H1 (cell line): Measurements from ENCODE around the gene ANGPTL5. TPM values are rescaled to one million over a fixed set of nuclear protein-coding genes. Genes with fewer than 3 reads are reported as not detected.
A peak's percentile ranks its signal among the peaks of the same experiment; 100 is the strongest.

Source experiments
- CTCF ChIA-PET: fragments of 300-600 bp; sonication (Branson Sonifier 250); formaldehyde crosslinking; loops from one replicate; lab custom pipeline; 2021; ENCODE audit not compliant: partially characterized antibody; lab: Charles Lee
- POLR2A ChIA-PET: fragments of 300-600 bp; sonication (Branson Sonifier 250); formaldehyde crosslinking; loops from one replicate; lab custom pipeline; 2021; ENCODE audit warnings: inconsistent platforms; ENCODE audit not compliant: partially characterized antibody; lab: Charles Lee
- DNase-seq, 2 experiments: peaks; one replicate each; pipeline versions ENCODE4 v3.0.0 to v3.0.0-alpha.2; 2010 to 2022; ENCODE audit warnings: low spot score in 2 of 2, low read depth in 1 of 2, mixed read lengths in 1 of 2
- FAIRE-seq: peaks from 2 replicates; lab custom pipeline; 2011; peaks lifted over from hg19 to GRCh38; lab: Jason Lieb, UNC
- H2AFZ ChIP-seq: 2 replicates; pipeline ENCODE4 v1.8.1; 2012; ENCODE audit warnings: low read length, inconsistent platforms
- H2AK5ac ChIP-seq: 2 replicates; pipeline ENCODE4 v1.6.1; 2013; ENCODE audit warnings: low read depth, low read length
- H2BK120ac ChIP-seq: replicated peaks from 2 replicates; pipeline ENCODE3; 2013; ENCODE audit warnings: low read depth, low read length, inconsistent platforms
- H2BK12ac ChIP-seq: 2 replicates; pipeline ENCODE4 v1.6.1; 2013; ENCODE audit warnings: low read depth, low read length
- H2BK15ac ChIP-seq: 2 replicates; pipeline ENCODE4 v1.6.1; 2013; ENCODE audit warnings: low read length
- H2BK20ac ChIP-seq: 2 replicates; pipeline ENCODE4 v1.6.1; 2013; ENCODE audit warnings: low read length
- H2BK5ac ChIP-seq: 2 replicates; pipeline ENCODE4 v1.6.1; 2013; ENCODE audit warnings: low read depth, low read length
- H3K14ac ChIP-seq: 2 replicates; pipeline ENCODE4 v1.6.1; 2013; ENCODE audit warnings: inconsistent platforms; ENCODE audit not compliant: insufficient read length
- H3K18ac ChIP-seq: 2 replicates; pipeline ENCODE4 v1.6.1; 2013; ENCODE audit warnings: low read length; ENCODE audit errors: extremely low read depth
- H3K23ac ChIP-seq: 2 replicates; pipeline ENCODE4 v1.6.1; 2013; ENCODE audit warnings: inconsistent platforms; ENCODE audit not compliant: insufficient read length
- H3K23me2 ChIP-seq: 2 replicates; pipeline ENCODE4 v1.6.1; 2013; ENCODE audit warnings: low read depth, low read length
- H3K27ac ChIP-seq: 2 replicates; pipeline ENCODE4 v1.6.1; 2011; ENCODE audit warnings: low read depth, low read length, inconsistent platforms
- H3K27me3 ChIP-seq, 4 experiments: replicated peaks in 1 of 4; 1 replicate in 1 of 4; 2 replicates in 3 of 4; pipeline versions ENCODE4 v1.6.1 to v1.8.1; 2011 to 2013; ENCODE audit warnings: low read length in 3 of 4, mild to moderate bottlenecking in 3 of 4, inconsistent platforms in 2 of 4, mixed read lengths in 2 of 4, moderate library complexity in 1 of 4; ENCODE audit not compliant: control insufficient read depth in 3 of 4, insufficient read depth in 3 of 4; ENCODE audit errors: extremely low read depth in 1 of 4
- H3K36me3 ChIP-seq, 4 experiments: 2 replicates each; pipeline versions ENCODE4 v1.6.1 to v1.8.1; 2011 to 2013; ENCODE audit warnings: mild to moderate bottlenecking in 4 of 4, low read length in 3 of 4, moderate library complexity in 2 of 4, control low read depth in 1 of 4, inconsistent platforms in 1 of 4; ENCODE audit not compliant: insufficient read depth in 4 of 4, control insufficient read depth in 2 of 4
- H3K4ac ChIP-seq: replicated peaks from 2 replicates; pipeline ENCODE3; 2013; ENCODE audit warnings: low read length, low read depth, mixed read lengths, inconsistent platforms; ENCODE audit not compliant: insufficient read length
- H3K4me1 ChIP-seq, 4 experiments: replicated peaks in 1 of 4; 1 replicate in 1 of 4; 2 replicates in 3 of 4; pipeline versions ENCODE4 v1.6.1 to v1.8.1; 2011 to 2013; ENCODE audit warnings: low read length in 3 of 4, inconsistent platforms in 2 of 4, mixed read lengths in 1 of 4; ENCODE audit not compliant: insufficient read depth in 4 of 4, control insufficient read depth in 3 of 4
- H3K4me2 ChIP-seq, 2 experiments: 2 replicates each; pipeline versions ENCODE4 v1.6.1 to v1.8.1; 2011 to 2013; ENCODE audit warnings: low read depth in 2 of 2, low read length in 2 of 2, control low read depth in 1 of 2, inconsistent platforms in 1 of 2, mild to moderate bottlenecking in 1 of 2; ENCODE audit not compliant: insufficient read depth in 1 of 2
- H3K4me3 ChIP-seq, 4 experiments: fragments of 200-600, 300-600 bp in 1 of 4; sonication (generic), shearing (Covaris generic), sonication (Bioruptor Twin) in 1 of 4; 2 replicates each; pipeline versions ENCODE4 v1.5.1 to v1.8.1; 2011 to 2016; ENCODE audit warnings: low read length in 4 of 4, low read depth in 3 of 4, control low read depth in 2 of 4, inconsistent platforms in 2 of 4, mild to moderate bottlenecking in 2 of 4, mixed read lengths in 1 of 4, moderate library complexity in 1 of 4; ENCODE audit not compliant: insufficient read depth in 2 of 4; ENCODE audit errors: extremely low read depth in 1 of 4
- H3K56ac ChIP-seq: replicated peaks from 2 replicates; pipeline ENCODE3; 2013; ENCODE audit warnings: low read depth, mild to moderate bottlenecking, mixed read lengths, low read length, inconsistent platforms; ENCODE audit not compliant: insufficient read length
- H3K79me1 ChIP-seq: 2 replicates; pipeline ENCODE4 v1.6.1; 2013; ENCODE audit warnings: low read depth, low read length, control low read depth
- H3K79me2 ChIP-seq, 2 experiments: 2 replicates each; pipeline versions ENCODE4 v1.6.1 to v1.8.1; 2012 to 2013; ENCODE audit warnings: low read length in 2 of 2, mild to moderate bottlenecking in 2 of 2, inconsistent platforms in 1 of 2; ENCODE audit not compliant: insufficient read depth in 2 of 2, control insufficient read depth in 1 of 2
- H3K9ac ChIP-seq, 4 experiments: replicated peaks in 1 of 4; 1 replicate in 1 of 4; 2 replicates in 3 of 4; pipeline versions ENCODE4 v1.6.1 to v1.8.1; 2011 to 2013; ENCODE audit warnings: low read depth in 3 of 4, low read length in 3 of 4, control low read depth in 2 of 4, mild to moderate bottlenecking in 2 of 4, moderate library complexity in 2 of 4, inconsistent platforms in 1 of 4; ENCODE audit errors: extremely low read depth in 1 of 4
- H3K9me3 ChIP-seq, 2 experiments: 2 replicates each; pipeline versions ENCODE4 v1.6.1 to v1.8.1; 2012 to 2013; ENCODE audit warnings: mild to moderate bottlenecking in 2 of 2, moderate library complexity in 2 of 2, control low read depth in 1 of 2, inconsistent platforms in 1 of 2, low read depth in 1 of 2, low read length in 1 of 2, mixed read lengths in 1 of 2; ENCODE audit not compliant: insufficient read depth in 2 of 2
- H4K20me1 ChIP-seq, 2 experiments: replicated peaks in 1 of 2; 2 replicates each; pipeline versions ENCODE3 to v1.8.1; 2011 to 2013; ENCODE audit warnings: inconsistent platforms in 2 of 2, low read length in 2 of 2, mild to moderate bottlenecking in 1 of 2; ENCODE audit not compliant: insufficient read depth in 2 of 2, control insufficient read depth in 1 of 2
- H4K5ac ChIP-seq: 2 replicates; pipeline ENCODE4 v1.6.1; 2013; ENCODE audit warnings: low read length, low read depth, mixed read lengths, inconsistent platforms; ENCODE audit not compliant: insufficient read length
- H4K8ac ChIP-seq: 2 replicates; pipeline ENCODE4 v1.8.0; 2013; ENCODE audit warnings: mild to moderate bottlenecking, moderate library complexity, low read length, inconsistent platforms; ENCODE audit not compliant: insufficient read depth; ENCODE audit errors: extremely low read depth
- H4K91ac ChIP-seq: replicated peaks from 2 replicates; pipeline ENCODE3; 2013; ENCODE audit warnings: low read length, mixed read lengths, inconsistent platforms; ENCODE audit not compliant: insufficient read length
- CBX5 ChIP-seq: fragments of 300-800, 300-1000 bp; sonication (generic); IDR thresholded peaks from 2 replicates; pipeline ENCODE4 v1.7.1; 2016; ENCODE audit warnings: antibody characterized with exemption, low read length, low read depth
- CEBPB ChIP-seq: IDR thresholded peaks from 2 replicates; pipeline ENCODE4 v1.6.1; 2012; ENCODE audit warnings: low read depth, low read length
- KDM4A ChIP-seq: IDR thresholded peaks from one replicate; pipeline ENCODE4 v1.7.1; 2012; ENCODE audit warnings: low read depth, mild to moderate bottlenecking, moderate library complexity, low read length, inconsistent platforms; ENCODE audit not compliant: severe bottlenecking
- MAFK ChIP-seq: IDR thresholded peaks from 2 replicates; pipeline ENCODE4 v1.6.1; 2012; ENCODE audit warnings: low read depth, mild to moderate bottlenecking, improper control_type of control experiment, low read length
- RNF2 ChIP-seq: fragments of 200-900, 300-1000 bp; sonication (generic); IDR thresholded peaks from 2 replicates; pipeline ENCODE4 v1.7.1; 2016; ENCODE audit warnings: borderline replicate concordance, low read depth, mild to moderate bottlenecking, antibody characterized with exemption, low read length; ENCODE audit not compliant: poor library complexity, severe bottlenecking; ENCODE audit errors: missing control alignments
- SP2 ChIP-seq: IDR thresholded peaks from 2 replicates; pipeline ENCODE4 v1.6.1; 2012; ENCODE audit warnings: mild to moderate bottlenecking, low read length, inconsistent platforms
- SP4 ChIP-seq: IDR thresholded peaks from 2 replicates; pipeline ENCODE4 v1.6.1; 2012; ENCODE audit warnings: low read length, inconsistent platforms
- ZNF274 ChIP-seq: IDR thresholded peaks from 2 replicates; pipeline ENCODE4 v1.7.0; 2012; ENCODE audit warnings: low read length, borderline replicate concordance; ENCODE audit errors: extremely low read depth
- WGBS, 2 experiments: shearing (Covaris generic) in 1 of 2; methylation state at CpG; one replicate each; pipeline versions ENCODE4 v1.1.6 to v1.1.7; 2013 to 2015; ENCODE audit warnings: low lambda C conversion rate in 2 of 2, mixed read lengths in 2 of 2, inconsistent platforms in 1 of 2, low coverage in 1 of 2, missing lambda C conversion rate in 1 of 2; ENCODE audit not compliant: insufficient replicate concordance in 2 of 2, insufficient coverage in 1 of 2, insufficient read length in 1 of 2; ENCODE audit errors: extremely low coverage in 1 of 2, missing lambda C conversion rate in 1 of 2; 5-methylcytosine and 5-hydroxymethylcytosine counted together
- polyA plus RNA-seq, 7 experiments: library from polyadenylated mRNA; depleted of rRNA in 3 of 7; stranded (reverse) in 5 of 7; unstranded in 2 of 7; fragments of >200 nt in 5 of 7; fragments of 200-250 nt in 2 of 7; gene quantifications; 1 replicate in 5 of 7; 2 replicates in 1 of 7; 4 replicates in 1 of 7; pipeline versions ENCODE4 v1.2.1 to v1.2.3, GENCODE V29; 2011 to 2013; ENCODE audit warnings: missing spikeins in 2 of 7, mixed read lengths in 2 of 7
- total RNA-seq: library from RNA; stranded (reverse); fragmentation: NEBNext Ultra II Directional; extraction: Animal tissue kit (Norgen Biotek cat#: 25700); gene quantifications from 2 replicates; pipeline ENCODE4 v1.2.1, GENCODE V29; 2021
- TF ChIP-seq, protein P1 (sequence below), 3 experiments: IDR thresholded peaks; 1 replicate in 2 of 3; 2 replicates in 1 of 3; pipeline versions ENCODE4 v1.5.1 to v1.6.1; 2011; ENCODE audit warnings: low read length in 3 of 3, mild to moderate bottlenecking in 3 of 3, inconsistent platforms in 2 of 3, low read depth in 1 of 3, moderate library complexity in 1 of 3; ENCODE audit not compliant: insufficient read depth in 1 of 3; ENCODE audit errors: control extremely low read depth in 1 of 3

The ANGPTL5 gene
- total and polyA plus RNA-seq, 2 of the 8 experiments (the other 6 are each of a cell fraction or from before 2014, with no cell fraction given): not detected

DNA sequence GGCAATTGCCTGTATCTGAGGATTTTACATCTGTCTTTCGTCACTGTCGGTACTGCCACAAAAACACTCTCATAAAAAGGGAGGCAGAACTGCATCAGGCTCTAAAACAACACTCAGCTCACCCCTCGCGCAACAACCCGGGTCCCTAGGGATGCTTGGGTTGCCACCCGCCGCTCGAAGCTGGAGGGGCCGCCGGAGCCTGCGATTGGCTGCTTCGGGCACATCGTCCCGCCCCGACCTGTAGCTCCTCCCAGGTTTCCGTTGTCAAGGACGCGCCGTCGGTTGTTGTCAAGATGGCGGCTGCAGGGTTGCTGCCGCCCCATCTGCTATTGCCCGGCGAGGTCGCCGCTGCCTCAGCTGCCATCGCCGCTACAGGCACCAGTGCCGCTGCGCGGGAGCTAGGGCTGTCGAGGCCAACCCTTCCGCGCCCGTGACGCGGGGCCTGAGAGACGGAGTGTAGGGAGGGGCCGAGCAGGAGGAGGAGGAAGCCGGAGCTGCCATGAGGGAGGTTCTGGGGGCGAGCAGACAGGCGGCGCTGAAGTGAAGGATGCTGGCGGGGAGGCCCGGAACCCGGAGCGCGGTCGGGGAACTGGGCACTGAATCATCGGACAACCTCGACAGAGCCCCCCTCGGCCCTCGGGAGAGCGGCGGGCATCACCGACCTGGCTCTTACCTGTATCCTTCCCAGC is 1.4 kb downstream of the ANGPTL5 start, which contains the start of gene CEP126:
Gene CEP126, plus strand, starts transcription at position 273 of the 689 bp plus-strand sequence. Its CDS starts 275 bp downstream, at position 548.
- 1% methylated on average over 46 of the region's 56 CpGs; no CpG with 5 or more reads in 1 of the 2 experiments for whole genome bisulfite sequencing, 2 experiments
- H2AK5ac ChIP-seq: no peak within 1 kb of the TSS
- FAIRE-seq: no peak
- H4K91ac ChIP-seq: no peak within 1 kb of the TSS
- H2BK12ac ChIP-seq: no peak within 1 kb of the TSS
- DNase-seq: peak; percentile 89 to 97
- H2BK120ac ChIP-seq: no peak within 1 kb of the TSS
- no peaks in the 10 kb centered on the region for H3K9me3 ChIP-seq
- H3K4me3 ChIP-seq: peak within 1 kb of the TSS; percentile 58 to 72 (median 70)
- H3K56ac ChIP-seq: no peak within 1 kb of the TSS
- no peak within 1 kb of the TSS for H2BK5ac ChIP-seq
- H3K27ac ChIP-seq: no peak within 1 kb of the TSS; the same call in 1 of the 2 replicates
- H3K4me2 ChIP-seq: peak within 1 kb of the TSS; percentile 69 to 82
- CTCF ChIA-PET: interaction anchor here (0.7 to 1.8 kb wide), 8 partner anchors 8 to 94 kb away, joined by 3 to 5 read pairs (median 4); no protein-coding TSS in a partner anchor
- H3K9ac ChIP-seq: peak within 1 kb of the TSS; percentile 43 to 63 (median 53); a peak in 6 of 7 replicates
- peaks cover 6% of the 10 kb centered on the region for H3K23me2 ChIP-seq
- H4K20me1 ChIP-seq: no peaks in the 10 kb centered on the region
- peaks cover 0 to 3% (median 2%) of the 10 kb centered on the region in 4 experiments; a peak in 4 of 7 replicates for H3K4me1 ChIP-seq
- H2BK15ac ChIP-seq: no peak within 1 kb of the TSS
- H3K79me1 ChIP-seq: no peaks in the 10 kb centered on the region
- no peak within 1 kb of the TSS for H3K23ac ChIP-seq
- H2BK20ac ChIP-seq: no peak within 1 kb of the TSS
- H3K18ac ChIP-seq: no peak within 1 kb of the TSS; the same call in 1 of the 2 replicates
- peak within 1 kb of the TSS; percentile 96 for H2AFZ ChIP-seq
- no peak within 1 kb of the TSS for H3K14ac ChIP-seq
- POLR2A ChIA-PET: interaction anchor here (1.2 kb wide), 1 partner anchor 195 kb away, joined by 3 read pairs; no protein-coding TSS in a partner anchor
- H3K79me2 ChIP-seq: no peaks in the 10 kb centered on the region
- no peaks in the 10 kb centered on the region for H3K36me3 ChIP-seq
- no peak within 1 kb of the TSS for H4K5ac ChIP-seq
- no peak within 1 kb of the TSS for H3K4ac ChIP-seq
- H4K8ac ChIP-seq: peak within 1 kb of the TSS; percentile 46; the same call in 1 of the 2 replicates
- no peaks in the 10 kb centered on the region for H3K27me3 ChIP-seq
- TF ChIP-seq SP4: peak; percentile 67; the same call in 1 of the 2 replicates
- TF ChIP-seq CEBPB: no peak
- no peak for TF ChIP-seq CBX5
- TF ChIP-seq ZNF274: no peak
- TF ChIP-seq, protein P1, sequence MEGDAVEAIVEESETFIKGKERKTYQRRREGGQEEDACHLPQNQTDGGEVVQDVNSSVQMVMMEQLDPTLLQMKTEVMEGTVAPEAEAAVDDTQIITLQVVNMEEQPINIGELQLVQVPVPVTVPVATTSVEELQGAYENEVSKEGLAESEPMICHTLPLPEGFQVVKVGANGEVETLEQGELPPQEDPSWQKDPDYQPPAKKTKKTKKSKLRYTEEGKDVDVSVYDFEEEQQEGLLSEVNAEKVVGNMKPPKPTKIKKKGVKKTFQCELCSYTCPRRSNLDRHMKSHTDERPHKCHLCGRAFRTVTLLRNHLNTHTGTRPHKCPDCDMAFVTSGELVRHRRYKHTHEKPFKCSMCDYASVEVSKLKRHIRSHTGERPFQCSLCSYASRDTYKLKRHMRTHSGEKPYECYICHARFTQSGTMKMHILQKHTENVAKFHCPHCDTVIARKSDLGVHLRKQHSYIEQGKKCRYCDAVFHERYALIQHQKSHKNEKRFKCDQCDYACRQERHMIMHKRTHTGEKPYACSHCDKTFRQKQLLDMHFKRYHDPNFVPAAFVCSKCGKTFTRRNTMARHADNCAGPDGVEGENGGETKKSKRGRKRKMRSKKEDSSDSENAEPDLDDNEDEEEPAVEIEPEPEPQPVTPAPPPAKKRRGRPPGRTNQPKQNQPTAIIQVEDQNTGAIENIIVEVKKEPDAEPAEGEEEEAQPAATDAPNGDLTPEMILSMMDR (IDR thresholded peaks at IDR 0.05; ENCODE audit: control extremely low read depth in 1 of 3, insufficient read depth in 1 of 3, low read depth in 1 of 3, low read length in 3 of 3): peak; percentile 23 to 55 (median 37)
- TF ChIP-seq RNF2: no peak
- TF ChIP-seq MAFK: no peak
- no peak for TF ChIP-seq SP2
- peak; percentile 77 for TF ChIP-seq KDM4A
